KMS-11 (cell line): ENCODE data around the gene BBLN.

Experiments used
- H2AFZ ChIP-seq: fragments of 200-600 bp; sonication (generic); 2 replicates; pipeline ENCODE4 v1.6.1; 2016; ENCODE audit warnings: antibody characterized with exemption, mixed run types, low read depth
- H3K27ac ChIP-seq: fragments of 200-600 bp; sonication (generic); 2 replicates; pipeline ENCODE4 v1.6.1; 2016; ENCODE audit warnings: mild to moderate bottlenecking, mixed run types
- H3K27me3 ChIP-seq: fragments of 200-600 bp; sonication (generic); 2 replicates; pipeline ENCODE4 v1.6.1; 2017; ENCODE audit warnings: mild to moderate bottlenecking, low read depth, mixed run types, moderate library complexity; ENCODE audit not compliant: insufficient read depth
- H3K36me3 ChIP-seq: fragments of 200-600 bp; sonication (generic); 2 replicates; pipeline ENCODE4 v1.6.1; 2017; ENCODE audit warnings: mild to moderate bottlenecking, mixed run types; ENCODE audit not compliant: insufficient read depth
- H3K4me1 ChIP-seq: fragments of 200-600 bp; sonication (generic); 2 replicates; pipeline ENCODE4 v1.6.1; 2016; ENCODE audit warnings: mild to moderate bottlenecking, low read depth, mixed run types; ENCODE audit not compliant: poor library complexity, severe bottlenecking
- H3K4me2 ChIP-seq: fragments of 200-600 bp; sonication (generic); 2 replicates; pipeline ENCODE4 v1.7.0; 2016; ENCODE audit warnings: mild to moderate bottlenecking, mixed run types
- H3K4me3 ChIP-seq: fragments of 200-600 bp; sonication (generic); IDR thresholded peaks from 2 replicates; pipeline ENCODE4 v1.6.1; 2017; ENCODE audit warnings: low read depth, low read length, mixed read lengths; ENCODE audit not compliant: insufficient read depth
- H3K79me2 ChIP-seq: fragments of 200-600 bp; sonication (generic); 2 replicates; pipeline ENCODE4 v1.6.1; 2016; ENCODE audit warnings: low read depth, mixed run types; ENCODE audit not compliant: insufficient read depth
- H3K9ac ChIP-seq: fragments of 200-600 bp; sonication (generic); 2 replicates; pipeline ENCODE4 v1.6.1; 2016; ENCODE audit warnings: mild to moderate bottlenecking, mixed run types
- H4K20me1 ChIP-seq: fragments of 200-600 bp; sonication (generic); 2 replicates; pipeline ENCODE4 v1.6.1; 2016; ENCODE audit warnings: mild to moderate bottlenecking, mixed run types; ENCODE audit not compliant: insufficient read depth
- TF ChIP-seq, protein P1 (sequence below): fragments of 200-600 bp; sonication (generic); conservative IDR thresholded peaks from 2 replicates; pipeline ENCODE4 v1.6.1; 2017; ENCODE audit warnings: low read depth, mild to moderate bottlenecking, antibody characterized with exemption, low read length, moderate library complexity, mixed read lengths

Gene BBLN

DNA sequence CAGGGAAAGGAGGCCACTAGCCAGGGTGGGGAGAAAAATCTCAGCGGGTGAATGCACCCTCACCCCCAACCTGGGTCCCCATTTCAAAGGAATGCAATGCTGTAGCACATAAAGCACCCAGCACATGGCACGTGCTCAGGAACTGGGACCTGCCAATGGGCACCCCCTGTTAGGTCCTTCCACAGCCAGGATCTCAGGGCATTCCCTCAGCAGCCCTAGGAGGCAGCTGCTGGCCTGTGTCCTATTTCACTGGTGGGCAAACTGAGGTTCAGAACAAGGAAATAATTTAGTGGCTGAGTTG lies 51.9 kb downstream of the BBLN start:
- no peaks in the 10 kb centered on the region for H3K79me2 ChIP-seq
- H3K9ac ChIP-seq = no peak overlapping the region
- H3K27me3 ChIP-seq = peaks cover 32% of the 10 kb centered on the region; the same call in 1 of the 2 replicates
- H3K27ac ChIP-seq = no peak overlapping the region
- H4K20me1 ChIP-seq = no peaks in the 10 kb centered on the region
- no peaks in the 10 kb centered on the region for H3K4me1 ChIP-seq
- H3K36me3 ChIP-seq = no peaks in the 10 kb centered on the region
- no peak overlapping the region for H3K4me3 ChIP-seq
- TF ChIP-seq, protein P1, sequence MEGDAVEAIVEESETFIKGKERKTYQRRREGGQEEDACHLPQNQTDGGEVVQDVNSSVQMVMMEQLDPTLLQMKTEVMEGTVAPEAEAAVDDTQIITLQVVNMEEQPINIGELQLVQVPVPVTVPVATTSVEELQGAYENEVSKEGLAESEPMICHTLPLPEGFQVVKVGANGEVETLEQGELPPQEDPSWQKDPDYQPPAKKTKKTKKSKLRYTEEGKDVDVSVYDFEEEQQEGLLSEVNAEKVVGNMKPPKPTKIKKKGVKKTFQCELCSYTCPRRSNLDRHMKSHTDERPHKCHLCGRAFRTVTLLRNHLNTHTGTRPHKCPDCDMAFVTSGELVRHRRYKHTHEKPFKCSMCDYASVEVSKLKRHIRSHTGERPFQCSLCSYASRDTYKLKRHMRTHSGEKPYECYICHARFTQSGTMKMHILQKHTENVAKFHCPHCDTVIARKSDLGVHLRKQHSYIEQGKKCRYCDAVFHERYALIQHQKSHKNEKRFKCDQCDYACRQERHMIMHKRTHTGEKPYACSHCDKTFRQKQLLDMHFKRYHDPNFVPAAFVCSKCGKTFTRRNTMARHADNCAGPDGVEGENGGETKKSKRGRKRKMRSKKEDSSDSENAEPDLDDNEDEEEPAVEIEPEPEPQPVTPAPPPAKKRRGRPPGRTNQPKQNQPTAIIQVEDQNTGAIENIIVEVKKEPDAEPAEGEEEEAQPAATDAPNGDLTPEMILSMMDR = no peak
- H3K4me2 ChIP-seq = no peak overlapping the region
- H2AFZ ChIP-seq = no peak overlapping the region
